ENCODE data around the gene SMIM44. TPM values are rescaled to one million over a fixed set of nuclear protein-coding genes. Genes with fewer than 3 reads are reported as not detected.

Gene SMIM44
- total RNA-seq, 1 donor from 2014 or later: not detected

DNA sequence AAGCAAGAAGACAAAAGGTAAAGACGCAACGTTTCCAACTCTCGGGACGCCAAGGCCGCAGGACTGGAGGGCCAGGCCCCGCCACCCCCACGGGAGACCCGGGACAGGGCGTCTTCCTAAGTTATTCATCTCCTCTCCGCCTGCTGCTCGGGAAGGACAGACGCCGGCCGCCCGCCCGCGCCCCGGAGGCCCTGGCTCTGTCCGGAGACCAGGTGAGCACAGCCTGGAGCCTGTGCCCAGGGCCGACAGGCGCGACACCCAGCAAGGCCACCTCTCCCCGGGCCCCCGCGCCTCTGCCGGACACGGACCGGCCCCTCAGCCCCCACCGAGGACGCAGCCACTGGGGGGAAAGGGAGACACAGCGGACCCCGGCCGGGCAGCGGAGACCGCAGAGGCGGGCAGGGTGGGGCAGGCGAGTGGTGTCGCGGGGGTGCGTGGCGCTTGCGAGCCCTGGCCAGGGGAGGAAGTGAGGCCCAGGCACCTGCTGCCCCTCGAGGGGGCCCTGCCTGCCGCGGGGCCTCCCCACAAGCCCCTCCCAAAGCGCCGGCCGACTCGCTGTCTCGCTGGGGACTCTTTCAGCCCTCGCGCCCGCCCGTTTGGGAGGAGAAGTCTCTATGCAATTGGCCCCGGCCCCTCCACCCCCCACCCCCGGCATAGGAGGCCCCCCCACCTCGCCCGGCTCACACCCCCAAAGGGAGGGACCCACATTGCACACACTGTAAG lies 20.1 kb downstream of the SMIM44 start:
- no peaks in the 10 kb centered on the region for H3K36me3 Mint-ChIP-seq (ENCODE audit: unreplicated experiment)
- H3K27ac Mint-ChIP-seq (ENCODE audit: unreplicated experiment): no peak overlapping the region
- peaks cover 23% of the 10 kb centered on the region for H3K27me3 Mint-ChIP-seq (ENCODE audit: unreplicated experiment)
- H3K4me3 Mint-ChIP-seq (ENCODE audit: unreplicated experiment): peak overlapping the region; percentile 67
- TF ChIP-seq, protein P1, sequence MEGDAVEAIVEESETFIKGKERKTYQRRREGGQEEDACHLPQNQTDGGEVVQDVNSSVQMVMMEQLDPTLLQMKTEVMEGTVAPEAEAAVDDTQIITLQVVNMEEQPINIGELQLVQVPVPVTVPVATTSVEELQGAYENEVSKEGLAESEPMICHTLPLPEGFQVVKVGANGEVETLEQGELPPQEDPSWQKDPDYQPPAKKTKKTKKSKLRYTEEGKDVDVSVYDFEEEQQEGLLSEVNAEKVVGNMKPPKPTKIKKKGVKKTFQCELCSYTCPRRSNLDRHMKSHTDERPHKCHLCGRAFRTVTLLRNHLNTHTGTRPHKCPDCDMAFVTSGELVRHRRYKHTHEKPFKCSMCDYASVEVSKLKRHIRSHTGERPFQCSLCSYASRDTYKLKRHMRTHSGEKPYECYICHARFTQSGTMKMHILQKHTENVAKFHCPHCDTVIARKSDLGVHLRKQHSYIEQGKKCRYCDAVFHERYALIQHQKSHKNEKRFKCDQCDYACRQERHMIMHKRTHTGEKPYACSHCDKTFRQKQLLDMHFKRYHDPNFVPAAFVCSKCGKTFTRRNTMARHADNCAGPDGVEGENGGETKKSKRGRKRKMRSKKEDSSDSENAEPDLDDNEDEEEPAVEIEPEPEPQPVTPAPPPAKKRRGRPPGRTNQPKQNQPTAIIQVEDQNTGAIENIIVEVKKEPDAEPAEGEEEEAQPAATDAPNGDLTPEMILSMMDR (IDR thresholded peaks at IDR 0.05; ENCODE audit: partially characterized antibody, unreplicated experiment): no peak
- peaks cover 3% of the 10 kb centered on the region for H3K4me1 Mint-ChIP-seq (ENCODE audit: low read depth, unreplicated experiment)
- peak; percentile 57 for DNase-seq
- H3K9me3 Mint-ChIP-seq (ENCODE audit: unreplicated experiment): peaks cover 1% of the 10 kb centered on the region

DNA sequence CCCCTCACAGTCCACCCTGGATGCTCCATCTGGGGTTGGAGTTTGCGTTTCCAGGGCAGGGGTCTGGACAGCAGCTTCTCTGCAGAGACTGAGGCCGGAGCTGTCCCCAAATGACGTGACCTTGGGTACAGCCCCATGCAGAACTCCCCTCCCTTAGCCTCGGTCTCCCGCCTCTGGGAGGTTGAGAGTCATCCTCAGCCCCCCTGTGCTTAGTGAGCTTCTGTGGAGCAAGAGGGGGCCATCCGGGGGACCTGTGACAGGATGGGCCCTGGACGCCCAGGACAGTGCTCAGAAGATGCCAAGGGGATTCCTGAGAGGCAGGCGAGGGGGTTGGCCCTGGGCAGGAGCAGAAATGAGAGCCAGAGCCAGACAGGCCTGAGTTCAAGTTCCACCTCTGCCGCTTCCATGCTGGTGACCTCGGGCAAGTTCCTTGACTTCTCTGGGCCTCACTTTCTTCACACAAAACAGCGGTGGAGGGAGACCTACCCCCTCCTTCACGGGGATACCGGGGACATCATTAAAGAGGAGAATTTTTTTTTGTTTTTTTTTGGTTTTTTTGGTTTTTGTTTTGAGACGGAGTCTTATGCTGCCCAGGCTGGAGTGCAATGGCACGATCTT lies 23.2 kb downstream of the SMIM44 start:
- Mint-ChIP-seq H3K27me3 (ENCODE audit: unreplicated experiment) (peaks cover 14% of the 10 kb centered on the region), H3K9me3 (ENCODE audit: unreplicated experiment) (peaks cover 1% of the 10 kb centered on the region), H3K4me1 (ENCODE audit: low read depth, unreplicated experiment) (peaks cover 3% of the 10 kb centered on the region), H3K36me3 (ENCODE audit: unreplicated experiment) (no peaks in the 10 kb centered on the region), H3K27ac (ENCODE audit: unreplicated experiment) (no peak overlapping the region), H3K4me3 (ENCODE audit: unreplicated experiment) (no peak overlapping the region)
- TF ChIP-seq, protein P1 (IDR thresholded peaks at IDR 0.05; ENCODE audit: partially characterized antibody, unreplicated experiment): no peak
- no peak for DNase-seq

DNA sequence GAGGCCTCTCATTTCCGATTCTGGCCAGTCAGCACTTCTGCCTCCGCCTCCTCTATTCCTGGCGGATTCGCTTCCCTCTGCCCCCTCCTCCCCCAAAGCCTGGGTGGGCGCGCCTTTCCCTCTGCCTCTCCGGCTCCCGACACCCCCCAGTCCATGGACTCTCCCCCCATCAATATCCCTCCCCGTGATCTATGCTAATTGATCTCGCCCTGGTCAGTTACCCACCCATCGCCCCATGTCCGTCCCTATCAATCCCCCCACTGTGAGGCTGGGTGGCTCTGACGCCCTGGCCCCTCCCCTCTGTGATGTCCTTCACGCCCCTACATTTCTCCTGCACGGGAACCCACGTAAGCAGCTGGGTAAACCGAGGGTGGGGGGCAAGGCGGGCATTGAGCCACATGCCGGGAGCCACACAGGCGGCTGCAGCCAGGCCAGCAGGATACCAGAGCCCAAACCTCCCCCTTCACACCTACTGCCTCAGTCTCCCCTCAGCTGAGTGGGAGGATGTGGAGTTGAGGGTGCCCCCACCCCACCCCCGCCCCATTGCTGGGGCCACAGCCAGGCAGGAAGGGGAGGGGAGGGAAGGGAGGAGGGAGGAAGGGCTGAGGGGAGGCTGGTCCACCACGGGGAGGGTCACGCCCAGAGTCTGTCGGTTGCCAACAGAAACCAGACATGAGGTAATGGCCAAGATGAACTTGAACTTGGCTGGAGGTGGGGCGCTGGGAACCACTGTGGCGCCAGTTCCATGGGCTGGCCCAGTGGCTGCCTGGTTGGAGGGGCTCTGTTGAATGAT lies 24.0 kb downstream of the SMIM44 start:
- DNase-seq: no peak
- Mint-ChIP-seq H3K36me3 (ENCODE audit: unreplicated experiment) (no peaks in the 10 kb centered on the region), H3K9me3 (ENCODE audit: unreplicated experiment) (peaks cover 1% of the 10 kb centered on the region), H3K4me3 (ENCODE audit: unreplicated experiment) (peak overlapping the region; percentile 20), H3K27me3 (ENCODE audit: unreplicated experiment) (peaks cover 14% of the 10 kb centered on the region), H3K27ac (ENCODE audit: unreplicated experiment) (no peak overlapping the region), H3K4me1 (ENCODE audit: low read depth, unreplicated experiment) (peaks cover 3% of the 10 kb centered on the region)
- TF ChIP-seq, protein P1 (IDR thresholded peaks at IDR 0.05; ENCODE audit: partially characterized antibody, unreplicated experiment): no peak

DNA sequence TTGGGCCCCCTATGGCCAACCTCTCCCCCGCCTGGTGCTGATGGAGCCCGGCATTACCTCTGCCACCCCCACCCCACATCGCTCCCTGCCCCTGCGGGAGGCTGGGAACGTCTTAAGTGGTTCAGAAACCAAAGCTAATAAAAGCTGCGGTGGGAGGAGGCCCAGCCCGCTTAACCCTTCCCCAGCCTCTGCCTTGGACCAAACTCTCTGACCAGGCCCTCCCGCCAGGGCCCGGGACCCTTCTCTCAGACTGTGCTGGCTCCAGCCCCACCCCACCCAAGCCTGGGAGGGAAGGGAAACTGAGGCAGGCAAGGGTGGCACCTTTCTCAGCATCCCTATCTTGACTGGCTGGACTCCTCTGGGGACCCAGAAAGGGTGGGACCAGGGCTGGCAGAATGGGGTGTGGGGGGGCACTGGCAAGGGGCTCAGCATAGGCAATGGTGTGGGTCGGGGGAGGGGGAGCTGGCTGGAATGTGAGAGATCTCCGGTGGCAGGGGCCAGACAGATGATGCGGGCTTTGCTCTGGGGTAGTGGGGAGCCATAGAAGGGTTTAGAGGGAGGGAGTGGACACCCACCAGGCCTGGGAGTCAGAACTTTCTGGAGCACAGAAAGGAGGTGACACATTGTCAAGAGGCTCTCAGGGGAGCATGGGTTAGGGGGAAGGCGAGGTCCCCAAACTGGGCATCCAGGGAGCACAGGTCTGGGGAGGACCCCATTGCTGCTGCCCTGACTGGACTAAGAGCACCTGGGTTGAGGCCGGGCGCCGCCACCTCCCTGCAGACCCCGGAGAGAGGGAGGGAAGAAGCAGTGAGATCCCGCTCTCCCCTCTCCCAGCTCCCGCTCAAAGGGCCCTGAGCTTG lies 24.8 kb downstream of the SMIM44 start:
- Mint-ChIP-seq H3K4me1 (ENCODE audit: low read depth, unreplicated experiment) (peaks cover 3% of the 10 kb centered on the region), H3K27ac (ENCODE audit: unreplicated experiment) (no peak overlapping the region), H3K27me3 (ENCODE audit: unreplicated experiment) (peaks cover 14% of the 10 kb centered on the region), H3K36me3 (ENCODE audit: unreplicated experiment) (no peaks in the 10 kb centered on the region), H3K9me3 (ENCODE audit: unreplicated experiment) (peaks cover 1% of the 10 kb centered on the region), H3K4me3 (ENCODE audit: unreplicated experiment) (no peak overlapping the region)
- no peak for DNase-seq
- TF ChIP-seq, protein P1 (IDR thresholded peaks at IDR 0.05; ENCODE audit: partially characterized antibody, unreplicated experiment): no peak
